HG02588 (cell line): ENCODE data around the gene CFAP74.

ENCODE experiments used
- ATAC-seq: cut with Tn5 transposase; IDR thresholded peaks from one replicate; pipeline ENCODE4 v1.9.1; 2021; ENCODE audit warnings: mild to moderate bottlenecking, moderate library complexity; ENCODE audit not compliant: unreplicated experiment

CFAP74 gene

GRCh38 chr1:2019571-2020309 lies 16.2 kb upstream of the CFAP74 start:
- no peak for ATAC-seq

- ATAC-seq = no peak
Measured at GRCh38 chr1:2019172-2019543, 15.6 kb upstream of the CFAP74 start, which contains the start of gene GABRD. Gene GABRD (plus strand): TSS chr1:2019345. CDS start chr1:2019424, 79 bp downstream.

- no peak for ATAC-seq
Measured at GRCh38 chr1:2018217-2019171, 14.9 kb upstream of the CFAP74 start.

GRCh38 chr1:2016123-2016522 lies 12.5 kb upstream of the CFAP74 start:
- no peak for ATAC-seq

GRCh38 chr1:2014741-2015735 lies 11.5 kb upstream of the CFAP74 start:
- no peak for ATAC-seq

GRCh38 chr1:2014181-2014580 lies 10.6 kb upstream of the CFAP74 start:
- no peak for ATAC-seq

- ATAC-seq = no peak
Measured at GRCh38 chr1:2009101-2010053, 5.8 kb upstream of the CFAP74 start.

- ATAC-seq = no peak
Measured at GRCh38 chr1:2004856-2005255, 1.3 kb upstream of the CFAP74 start.

- no peak for ATAC-seq
Measured at GRCh38 chr1:2001773-2002411, 1.7 kb downstream of the CFAP74 start.

GRCh38 chr1:2000850-2001249 lies 2.7 kb downstream of the CFAP74 start:
- ATAC-seq = no peak

GRCh38 chr1:2000432-2000831 lies 3.2 kb downstream of the CFAP74 start:
- no peak for ATAC-seq

- ATAC-seq = no peak
Measured at GRCh38 chr1:1997576-1997975, 6.0 kb downstream of the CFAP74 start.

- no peak for ATAC-seq
Measured at GRCh38 chr1:1996207-1996651, 7.4 kb downstream of the CFAP74 start.

- no peak for ATAC-seq
Measured at GRCh38 chr1:1994536-1994935, 9.1 kb downstream of the CFAP74 start.

- no peak for ATAC-seq
Measured at GRCh38 chr1:1990222-1990621, 13.4 kb downstream of the CFAP74 start.

- ATAC-seq = no peak
Measured at GRCh38 chr1:1989789-1990188, 13.8 kb downstream of the CFAP74 start.

- ATAC-seq = no peak
Measured at GRCh38 chr1:1989102-1989542, 14.5 kb downstream of the CFAP74 start.

- no peak for ATAC-seq
Measured at GRCh38 chr1:1988061-1988945, 15.3 kb downstream of the CFAP74 start.
